HG03432 (cell line): ENCODE measurements around the gene PLPPR4.
"Not testable (repeated sequence)": the region's sequence is repeated elsewhere in the genome, so short reads cannot be mapped to it uniquely, and the experiment has no call there.

ENCODE experiments used
- ATAC-seq: cut with Tn5 transposase; IDR thresholded peaks from one replicate; pipeline ENCODE4 v1.9.1; 2021; ENCODE audit warnings: mild to moderate bottlenecking, moderate library complexity; ENCODE audit not compliant: unreplicated experiment

The PLPPR4 gene

GRCh38 chr1:99268021-99268420 lies 3.7 kb downstream of the PLPPR4 start:
- no peak for ATAC-seq

- ATAC-seq: no peak
Observed at GRCh38 chr1:99269321-99269720, 5.0 kb downstream of the PLPPR4 start.

DNA sequence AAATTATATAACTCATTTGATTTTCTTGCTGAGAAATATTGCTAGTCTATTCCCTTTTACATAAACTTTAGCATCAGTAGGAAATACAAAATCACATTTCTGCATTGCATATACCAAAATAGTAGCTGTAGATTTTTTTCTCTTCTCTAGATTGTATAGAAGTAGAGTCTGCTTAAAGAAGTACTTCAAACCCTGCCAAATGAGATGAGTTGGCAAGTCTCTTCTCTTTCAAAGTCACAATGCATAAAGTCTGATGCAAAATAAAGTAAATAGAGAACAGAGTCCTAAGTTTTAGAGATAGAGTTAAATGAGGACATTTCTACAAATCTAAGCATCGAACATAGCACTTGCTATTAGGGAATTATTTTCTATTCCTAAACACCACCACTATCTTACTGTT lies 6.4 kb downstream of the PLPPR4 start:
- no peak for ATAC-seq

DNA sequence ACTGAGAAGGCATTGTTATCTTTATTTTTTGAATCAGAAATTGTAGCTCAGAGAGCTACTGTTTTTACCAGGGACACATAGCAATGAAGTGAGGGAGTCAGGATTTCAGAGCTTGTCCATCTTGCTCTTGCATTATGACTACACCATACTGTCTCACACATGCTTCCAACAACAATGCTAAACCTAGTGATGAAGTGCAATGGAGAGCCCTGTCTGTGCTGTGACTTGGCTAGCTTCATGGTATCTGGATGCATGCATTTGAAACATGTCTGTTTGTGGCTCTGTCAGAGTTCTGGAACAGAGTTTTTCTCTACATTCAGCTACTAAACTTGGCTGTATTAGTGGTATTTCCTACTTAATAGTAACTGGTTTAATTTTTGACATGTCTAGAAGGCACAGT lies 7.0 kb downstream of the PLPPR4 start:
- no peak for ATAC-seq

DNA sequence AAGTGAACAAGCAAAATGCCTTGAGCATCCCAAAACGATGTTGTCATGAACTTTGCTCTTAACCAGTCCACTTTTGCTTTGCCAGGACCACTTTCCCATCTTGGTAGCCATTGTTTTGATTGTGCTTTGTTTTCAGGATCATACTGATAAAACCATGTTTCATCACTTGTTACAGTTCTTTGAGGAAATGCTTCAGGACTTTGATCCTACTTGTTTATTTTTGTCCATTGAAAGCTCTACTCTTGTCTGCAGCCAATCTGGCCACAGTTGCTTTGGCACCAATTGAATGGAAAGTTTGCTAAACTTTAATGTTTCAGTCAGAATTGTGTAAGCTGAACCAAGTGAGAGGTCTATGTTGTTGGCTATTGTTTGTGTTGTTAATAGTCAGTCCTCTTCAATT lies 12.8 kb downstream of the PLPPR4 start:
- no peak for ATAC-seq

GRCh38 chr1:99279525-99279924 lies 15.2 kb downstream of the PLPPR4 start:
- ATAC-seq: no peak

GRCh38 chr1:99281105-99281504 lies 16.8 kb downstream of the PLPPR4 start:
- ATAC-seq: no peak

- ATAC-seq: no peak
Observed at GRCh38 chr1:99282536-99282935, 18.2 kb downstream of the PLPPR4 start.

- not testable (repeated sequence) for ATAC-seq
Observed at GRCh38 chr1:99283521-99283920, 19.2 kb downstream of the PLPPR4 start.

DNA sequence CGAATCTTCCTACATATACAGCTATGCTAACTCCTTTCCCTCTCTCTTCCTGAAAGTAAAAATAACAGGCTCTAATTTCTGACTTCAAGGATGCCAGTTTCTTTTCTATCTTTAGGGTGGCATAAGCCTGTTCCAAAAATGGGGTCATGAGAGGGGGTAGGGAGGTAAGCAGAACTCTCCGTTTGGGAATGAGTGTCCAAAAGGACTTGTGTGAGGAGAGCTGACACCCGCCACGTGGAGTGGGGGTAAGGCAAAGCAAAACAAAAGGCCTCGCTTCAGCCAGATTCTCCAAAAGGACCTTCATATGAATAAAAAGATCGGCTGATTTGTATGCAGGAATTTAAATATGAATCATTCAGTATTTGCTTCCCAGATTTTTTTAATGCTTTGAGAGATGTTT lies 28.6 kb downstream of the PLPPR4 start:
- no peak for ATAC-seq

GRCh38 chr1:99297923-99298322 lies 33.6 kb downstream of the PLPPR4 start:
- ATAC-seq: no peak

DNA sequence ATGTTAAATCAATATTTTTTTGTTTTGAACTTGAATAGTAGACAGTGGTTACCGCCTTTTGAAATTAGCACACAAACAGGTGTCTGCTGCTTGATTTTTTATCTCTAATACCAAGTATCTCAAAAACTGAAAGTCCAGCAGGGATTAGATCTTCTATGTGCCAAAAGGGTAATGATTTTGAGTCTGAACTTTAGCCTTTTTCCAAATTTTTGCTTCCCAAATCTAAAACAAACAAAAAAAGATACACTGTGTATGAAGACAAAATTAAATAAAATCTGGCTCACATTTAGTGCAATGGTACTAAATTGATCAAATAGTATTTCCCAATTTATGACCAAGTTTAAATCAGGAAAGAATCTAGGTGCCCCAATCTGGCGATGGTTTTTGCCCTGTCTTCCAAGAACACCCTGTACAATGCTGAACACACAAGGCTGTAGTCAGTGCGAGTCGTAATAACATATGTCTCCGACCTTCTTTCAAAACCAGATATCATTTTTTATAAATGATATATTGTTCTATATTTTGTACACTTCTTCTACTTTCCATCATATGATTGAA lies 40.5 kb downstream of the PLPPR4 start:
- ATAC-seq: no peak

GRCh38 chr1:99305626-99306025 lies 41.3 kb downstream of the PLPPR4 start:
- no peak for ATAC-seq

GRCh38 chr1:99306056-99306455 lies 41.8 kb downstream of the PLPPR4 start:
- no peak for ATAC-seq

DNA sequence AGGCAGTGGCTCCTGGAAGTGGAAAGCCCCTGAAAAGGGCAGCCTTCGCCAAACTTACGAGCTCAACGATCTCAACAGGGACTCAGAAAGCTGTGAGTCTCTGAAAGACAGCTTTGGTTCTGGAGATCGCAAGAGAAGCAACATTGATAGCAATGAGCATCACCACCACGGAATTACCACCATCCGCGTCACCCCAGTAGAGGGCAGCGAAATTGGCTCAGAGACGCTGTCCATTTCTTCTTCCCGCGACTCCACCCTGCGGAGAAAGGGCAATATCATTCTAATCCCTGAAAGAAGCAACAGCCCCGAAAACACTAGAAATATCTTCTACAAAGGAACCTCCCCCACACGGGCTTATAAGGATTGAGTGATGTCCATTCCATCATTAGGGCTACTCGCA lies 42.4 kb downstream of the PLPPR4 start:
- ATAC-seq: no peak

GRCh38 chr1:99315305-99315704 lies 51.0 kb downstream of the PLPPR4 start:
- ATAC-seq: no peak

- ATAC-seq: no peak
Observed at GRCh38 chr1:99326215-99326949, 62.1 kb downstream of the PLPPR4 start.

DNA sequence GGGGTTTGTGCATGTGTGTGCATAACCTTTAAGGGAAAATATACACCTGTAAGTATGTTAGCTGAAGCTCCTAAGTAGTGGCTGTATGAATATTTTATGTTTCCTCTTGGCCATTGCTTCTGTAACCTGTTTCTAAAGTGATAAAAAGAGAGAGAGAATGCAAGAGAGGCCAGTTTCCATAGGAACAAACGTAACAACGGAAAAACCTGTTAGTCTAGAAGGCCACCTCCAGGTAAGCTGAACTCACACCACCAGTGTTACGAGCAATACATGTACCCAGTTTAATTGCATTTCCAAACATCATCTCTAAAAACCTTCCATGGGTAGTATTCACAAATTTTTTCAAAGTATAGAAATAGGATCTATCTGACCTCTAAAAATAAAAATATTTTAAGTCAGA lies 63.1 kb downstream of the PLPPR4 start:
- ATAC-seq: no peak

DNA sequence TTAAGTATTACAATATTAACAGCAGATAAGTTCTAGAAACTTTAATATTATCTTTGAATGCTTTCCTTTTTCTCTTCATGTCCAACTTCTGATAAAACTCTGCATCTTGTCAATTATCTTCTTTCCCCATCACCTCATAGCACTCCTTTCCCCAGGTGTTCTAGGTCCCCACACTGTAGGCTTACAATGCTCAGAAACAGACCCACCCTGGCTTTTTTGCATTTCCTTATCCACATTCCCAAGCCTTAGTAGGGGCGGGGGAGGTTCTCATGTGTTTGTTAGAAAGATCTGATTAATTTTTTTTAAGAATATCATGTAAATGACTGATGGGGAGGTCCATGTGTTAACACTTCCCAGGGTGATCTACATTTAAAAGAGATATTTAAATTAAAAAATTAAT lies 63.9 kb downstream of the PLPPR4 start:
- no peak for ATAC-seq

DNA sequence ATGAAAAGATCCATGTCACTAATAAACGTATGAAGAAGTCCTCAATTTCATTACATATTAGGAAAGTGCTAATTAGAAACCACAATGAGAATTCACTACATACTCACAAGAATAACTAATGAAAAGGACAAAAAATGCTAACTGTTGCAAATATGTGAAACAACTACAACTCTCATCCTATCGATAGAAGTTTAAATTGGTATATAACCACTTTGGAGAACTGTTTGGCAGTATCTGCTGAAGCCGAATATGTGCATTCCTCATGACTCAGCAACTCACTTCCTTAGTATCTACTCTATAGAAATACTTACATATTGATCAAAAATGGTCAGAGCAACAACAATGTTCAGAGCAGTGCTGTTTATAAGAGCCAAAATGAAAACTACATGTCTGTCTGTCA lies 66.8 kb downstream of the PLPPR4 start:
- ATAC-seq: no peak

DNA sequence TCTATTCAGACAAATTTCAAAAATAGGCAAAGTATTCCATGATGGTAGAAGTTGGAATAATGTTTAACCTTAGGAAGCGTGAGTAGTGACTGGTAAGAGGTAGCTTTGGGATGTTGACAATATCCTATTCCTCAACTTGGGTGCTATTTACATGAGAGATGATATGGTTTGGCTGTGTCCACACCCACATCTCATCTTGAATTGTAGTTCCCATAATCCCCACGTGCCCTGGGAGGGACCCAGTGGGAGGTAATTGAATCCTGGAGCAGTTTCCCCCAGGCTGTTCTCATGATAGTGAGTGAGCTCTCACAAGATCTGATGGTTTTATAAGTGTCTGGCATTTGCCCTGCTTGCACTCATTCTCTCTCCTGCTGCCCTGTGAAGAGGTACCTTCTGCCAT lies 67.3 kb downstream of the PLPPR4 start:
- ATAC-seq: no peak

DNA sequence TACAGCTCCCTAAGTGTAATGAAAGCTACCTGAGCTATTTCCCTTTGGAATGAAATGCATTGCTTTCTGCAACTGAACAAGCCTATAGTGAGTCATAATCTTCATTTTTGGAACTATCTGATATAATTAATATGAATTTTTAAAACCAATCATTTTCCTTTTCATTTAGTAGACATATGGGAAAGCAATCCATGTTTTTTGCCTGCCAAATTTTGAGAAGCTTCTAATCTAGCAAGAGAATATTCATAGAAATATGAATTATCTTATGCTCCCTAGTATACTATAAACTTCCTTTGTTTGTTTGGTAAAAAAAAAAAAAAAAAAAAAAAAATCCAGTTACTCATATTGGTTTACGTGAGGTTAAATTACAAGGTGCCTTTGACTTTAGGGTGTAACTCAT lies 68.3 kb downstream of the PLPPR4 start:
- no peak for ATAC-seq

- ATAC-seq: no peak
Observed at GRCh38 chr1:99334991-99335390, 70.7 kb downstream of the PLPPR4 start.
